Measurements from ENCODE around the gene NAALADL2.

DNA sequence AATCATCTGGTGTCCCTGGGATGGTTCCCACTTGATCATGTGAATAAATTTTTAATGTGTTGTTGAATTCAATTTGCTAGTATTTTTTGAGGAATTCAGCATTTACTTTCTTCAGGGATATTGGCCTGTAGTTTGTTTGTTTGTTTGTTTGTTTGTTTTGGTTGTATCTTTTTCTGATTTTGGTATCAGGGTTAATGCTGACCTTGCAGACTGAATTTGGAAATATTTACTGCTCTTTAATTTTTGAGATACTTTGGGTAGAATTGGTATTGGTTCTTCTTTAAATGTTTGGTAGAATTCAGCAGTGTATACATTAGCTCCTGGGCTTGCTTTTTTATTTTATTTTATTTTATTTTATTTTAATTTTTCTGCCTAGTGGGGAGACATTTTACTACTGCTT is 803.7 kb downstream of the NAALADL2 start:
- TF ChIP-seq, protein P1, sequence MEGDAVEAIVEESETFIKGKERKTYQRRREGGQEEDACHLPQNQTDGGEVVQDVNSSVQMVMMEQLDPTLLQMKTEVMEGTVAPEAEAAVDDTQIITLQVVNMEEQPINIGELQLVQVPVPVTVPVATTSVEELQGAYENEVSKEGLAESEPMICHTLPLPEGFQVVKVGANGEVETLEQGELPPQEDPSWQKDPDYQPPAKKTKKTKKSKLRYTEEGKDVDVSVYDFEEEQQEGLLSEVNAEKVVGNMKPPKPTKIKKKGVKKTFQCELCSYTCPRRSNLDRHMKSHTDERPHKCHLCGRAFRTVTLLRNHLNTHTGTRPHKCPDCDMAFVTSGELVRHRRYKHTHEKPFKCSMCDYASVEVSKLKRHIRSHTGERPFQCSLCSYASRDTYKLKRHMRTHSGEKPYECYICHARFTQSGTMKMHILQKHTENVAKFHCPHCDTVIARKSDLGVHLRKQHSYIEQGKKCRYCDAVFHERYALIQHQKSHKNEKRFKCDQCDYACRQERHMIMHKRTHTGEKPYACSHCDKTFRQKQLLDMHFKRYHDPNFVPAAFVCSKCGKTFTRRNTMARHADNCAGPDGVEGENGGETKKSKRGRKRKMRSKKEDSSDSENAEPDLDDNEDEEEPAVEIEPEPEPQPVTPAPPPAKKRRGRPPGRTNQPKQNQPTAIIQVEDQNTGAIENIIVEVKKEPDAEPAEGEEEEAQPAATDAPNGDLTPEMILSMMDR (IDR thresholded peaks at IDR 0.05), result no peak
- TF ChIP-seq POLR2A (IDR thresholded peaks at IDR 0.05), result no peak
